ENCODE measurements around the gene CCER1. TPM values are rescaled to one million over a fixed set of nuclear protein-coding genes. Genes with fewer than 3 reads are reported as not detected.

CCER1 gene
- total RNA-seq, 1 experiment from 2014 or later: not detected

GRCh38 chr12:90936230-90937005 lies 18.6 kb downstream of the CCER1 start:
- no peaks in the 10 kb centered on the region for H3K36me3 Mint-ChIP-seq (ENCODE audit: insufficient read depth in 1 of 3, low read depth in 3 of 3)
- Histone ChIP-seq H3K9me3 (ENCODE audit: control insufficient read depth, low read depth, low read length) (no peaks in the 10 kb centered on the region), H2BK12ac (ENCODE audit: insufficient read length, low read depth, low read length) (no peak overlapping the region), H3K4me2 (ENCODE audit: insufficient read depth, insufficient read length, low read length) (no peak overlapping the region), H2AFZ (ENCODE audit: low read length) (no peak overlapping the region), H4K8ac (replicated peaks; ENCODE audit: insufficient read length, low read depth, low read length) (no peak overlapping the region), H2BK5ac (ENCODE audit: insufficient read length, low read length) (no peak overlapping the region), H2AK5ac (ENCODE audit: insufficient read length, low read length) (no peak overlapping the region), H4K20me1 (ENCODE audit: control insufficient read depth, insufficient read depth, insufficient read length) (no peaks in the 10 kb centered on the region), H4K91ac (ENCODE audit: insufficient read length, low read depth, low read length) (no peak overlapping the region), H2BK15ac (ENCODE audit: low read depth, low read length) (no peak overlapping the region), H3K9ac (ENCODE audit: extremely low read depth, insufficient read length, low read length) (no peak overlapping the region), H3K79me2 (ENCODE audit: insufficient read depth, low read length) (no peaks in the 10 kb centered on the region), H3K79me1 (ENCODE audit: insufficient read depth, low read depth, low read length, poor library complexity, severe bottlenecking) (no peaks in the 10 kb centered on the region), H4K5ac (ENCODE audit: insufficient read length, low read depth, low read length) (no peak overlapping the region), H3K56ac (ENCODE audit: insufficient read length, low read depth, low read length) (no peak overlapping the region), H3T11ph (ENCODE audit: low read length) (no peak overlapping the region), H3K23me2 (ENCODE audit: insufficient read length, low read depth, low read length, poor library complexity, severe bottlenecking) (no peaks in the 10 kb centered on the region), H3K27me3 (ENCODE audit: insufficient read depth, low read length) (no peaks in the 10 kb centered on the region), H3K23ac (ENCODE audit: insufficient read length, low read depth, low read length) (no peak overlapping the region), H3K4ac (ENCODE audit: low read depth, low read length) (no peak overlapping the region), H3K18ac (ENCODE audit: insufficient read length, low read depth, low read length) (peak overlapping the region; percentile 58), H3K14ac (ENCODE audit: insufficient read depth, low read length) (no peak overlapping the region), H2BK120ac (ENCODE audit: low read depth, low read length, poor library complexity, severe bottlenecking) (no peak overlapping the region), H3K4me1 (ENCODE audit: insufficient read depth, low read length) (no peaks in the 10 kb centered on the region), H2BK20ac (ENCODE audit: low read depth, low read length, poor library complexity, severe bottlenecking) (no peak overlapping the region), H3K27ac (ENCODE audit: insufficient read length, low read depth, low read length) (no peak overlapping the region)
- no peak overlapping the region for H3K4me3 Mint-ChIP-seq
- H3K4me1 Mint-ChIP-seq: no peaks in the 10 kb centered on the region
- H3K27me3 Mint-ChIP-seq (ENCODE audit: low read depth): no peaks in the 10 kb centered on the region
- no CpG with 5 or more reads among the region's 5 CpGs for WGBS (ENCODE audit: extremely low coverage, insufficient read length, low lambda C conversion rate)
- DNase-seq: no peak
- TF ChIP-seq CTCF (conservative IDR thresholded peaks at IDR 0.05): no peak
- peak overlapping the region in 2 of 3 experiments; percentile 72 to 89; a peak in 3 of 7 replicates for H3K27ac Mint-ChIP-seq
- peaks cover 5 to 9% of the 10 kb centered on the region in 2 experiments; a peak in 4 of 5 replicates for H3K9me3 Mint-ChIP-seq

Measured in H9 (cell line).